H1 (cell line): ENCODE data around the gene SLC20A1. TPM values are rescaled to one million over a fixed set of nuclear protein-coding genes. Genes with fewer than 3 reads are reported as not detected.

Experiments used
- ATF3 ChIP-seq: IDR thresholded peaks from 2 replicates; pipeline ENCODE4 v1.6.1; 2011; ENCODE audit warnings: low read depth, mild to moderate bottlenecking, low read length; ENCODE audit not compliant: insufficient read depth
- BACH1 ChIP-seq: IDR thresholded peaks from 2 replicates; pipeline ENCODE4 v1.6.1; 2012; ENCODE audit warnings: low read length, improper control_type of control experiment
- CHD1 ChIP-seq: IDR thresholded peaks from 2 replicates; pipeline ENCODE4 v1.6.1; 2012; ENCODE audit warnings: low read depth, low read length, improper control_type of control experiment
- EZH2 ChIP-seq: fragments of 200-600 bp; sonication (generic); IDR thresholded peaks from 2 replicates; pipeline ENCODE4 v1.7.1; 2012; ENCODE audit warnings: low read depth, mild to moderate bottlenecking, moderate library complexity, low read length, inconsistent platforms; ENCODE audit not compliant: severe bottlenecking
- GABPA ChIP-seq: IDR thresholded peaks from 2 replicates; pipeline ENCODE4 v1.6.1; 2011; ENCODE audit warnings: mild to moderate bottlenecking, low read length, moderate library complexity, borderline replicate concordance; ENCODE audit not compliant: insufficient read depth
- HDAC6 ChIP-seq: IDR thresholded peaks from one replicate; pipeline ENCODE4 v1.7.1; 2012; ENCODE audit warnings: low read depth, mild to moderate bottlenecking, inconsistent platforms, low read length, moderate library complexity
- JUN ChIP-seq: IDR thresholded peaks from 2 replicates; pipeline ENCODE4 v1.6.1; 2011; ENCODE audit warnings: low read depth, mild to moderate bottlenecking, improper control_type of control experiment, low read length
- SAP30 ChIP-seq: fragments of 300-600 bp; sonication (generic); IDR thresholded peaks from 2 replicates; pipeline ENCODE4 v1.7.1; 2012; ENCODE audit warnings: low read length, moderate library complexity, mild to moderate bottlenecking, inconsistent platforms; ENCODE audit not compliant: insufficient read depth, insufficient replicate concordance
- SP2 ChIP-seq: IDR thresholded peaks from 2 replicates; pipeline ENCODE4 v1.6.1; 2012; ENCODE audit warnings: mild to moderate bottlenecking, low read length, inconsistent platforms
- YY1 ChIP-seq: IDR thresholded peaks from 2 replicates; pipeline ENCODE4 v1.6.1; 2011; ENCODE audit warnings: low read depth, mild to moderate bottlenecking, low read length
- polyA plus RNA-seq, 7 experiments: library from polyadenylated mRNA; depleted of rRNA in 3 of 7; stranded (reverse) in 5 of 7; unstranded in 2 of 7; fragments of >200 nt in 5 of 7; fragments of 200-250 nt in 2 of 7; gene quantifications; 1 replicate in 5 of 7; 2 replicates in 1 of 7; 4 replicates in 1 of 7; pipeline versions ENCODE4 v1.2.1 to v1.2.3, GENCODE V29; 2011 to 2013; ENCODE audit warnings: missing spikeins in 2 of 7, mixed read lengths in 2 of 7
- total RNA-seq: library from RNA; stranded (reverse); fragmentation: NEBNext Ultra II Directional; extraction: Animal tissue kit (Norgen Biotek cat#: 25700); gene quantifications from 2 replicates; pipeline ENCODE4 v1.2.1, GENCODE V29; 2021
- TF ChIP-seq, protein P1 (sequence below): IDR thresholded peaks from 2 replicates; pipeline ENCODE4 v1.6.1; 2012; ENCODE audit warnings: low read length, inconsistent platforms

The SLC20A1 gene
- total and polyA plus RNA-seq, 2 of the 8 experiments (the other 6 are each of a cell fraction or from before 2014, with no cell fraction given) = 42.6 to 105 TPM

DNA sequence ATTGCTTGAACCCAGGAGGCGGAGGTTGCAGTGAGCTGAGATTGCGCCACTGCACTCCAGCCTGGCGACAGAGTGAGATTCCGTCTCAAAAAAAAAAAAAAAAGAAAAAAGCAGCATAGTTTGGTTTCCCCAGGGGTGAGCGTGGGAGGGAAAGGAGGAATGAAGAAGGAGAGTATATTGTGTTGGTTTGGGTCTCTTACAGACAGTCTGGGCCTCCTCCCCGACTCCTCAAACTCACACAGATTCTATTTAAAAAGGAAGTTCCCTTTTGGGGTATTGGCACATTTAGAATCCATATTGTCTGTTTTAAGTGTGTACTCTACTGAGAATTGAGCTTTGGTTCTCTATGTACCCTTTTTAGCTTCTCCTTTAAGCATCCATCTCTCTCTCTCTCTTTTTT is 27.4 kb upstream of the SLC20A1 start (continued):
- TF ChIP-seq, protein P1, sequence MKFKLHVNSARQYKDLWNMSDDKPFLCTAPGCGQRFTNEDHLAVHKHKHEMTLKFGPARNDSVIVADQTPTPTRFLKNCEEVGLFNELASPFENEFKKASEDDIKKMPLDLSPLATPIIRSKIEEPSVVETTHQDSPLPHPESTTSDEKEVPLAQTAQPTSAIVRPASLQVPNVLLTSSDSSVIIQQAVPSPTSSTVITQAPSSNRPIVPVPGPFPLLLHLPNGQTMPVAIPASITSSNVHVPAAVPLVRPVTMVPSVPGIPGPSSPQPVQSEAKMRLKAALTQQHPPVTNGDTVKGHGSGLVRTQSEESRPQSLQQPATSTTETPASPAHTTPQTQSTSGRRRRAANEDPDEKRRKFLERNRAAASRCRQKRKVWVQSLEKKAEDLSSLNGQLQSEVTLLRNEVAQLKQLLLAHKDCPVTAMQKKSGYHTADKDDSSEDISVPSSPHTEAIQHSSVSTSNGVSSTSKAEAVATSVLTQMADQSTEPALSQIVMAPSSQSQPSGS = no peak
- no peak for TF ChIP-seq CHD1
- TF ChIP-seq ATF3 = no peak
- no peak for TF ChIP-seq SP2
- no peak for TF ChIP-seq HDAC6
- no peak for TF ChIP-seq SAP30
- TF ChIP-seq EZH2 = no peak
- no peak for TF ChIP-seq YY1
- TF ChIP-seq BACH1 = no peak
- no peak for TF ChIP-seq GABPA
- TF ChIP-seq JUN = no peak
